T1000 (cell line): Measurements from ENCODE around the gene HIVEP3.

Experiments used
- DNase-seq: peaks from one replicate; lab custom pipeline; 2025; ENCODE audit warnings: mixed read lengths; lab: John Stamatoyannopoulos, UW

HIVEP3 gene

DNA sequence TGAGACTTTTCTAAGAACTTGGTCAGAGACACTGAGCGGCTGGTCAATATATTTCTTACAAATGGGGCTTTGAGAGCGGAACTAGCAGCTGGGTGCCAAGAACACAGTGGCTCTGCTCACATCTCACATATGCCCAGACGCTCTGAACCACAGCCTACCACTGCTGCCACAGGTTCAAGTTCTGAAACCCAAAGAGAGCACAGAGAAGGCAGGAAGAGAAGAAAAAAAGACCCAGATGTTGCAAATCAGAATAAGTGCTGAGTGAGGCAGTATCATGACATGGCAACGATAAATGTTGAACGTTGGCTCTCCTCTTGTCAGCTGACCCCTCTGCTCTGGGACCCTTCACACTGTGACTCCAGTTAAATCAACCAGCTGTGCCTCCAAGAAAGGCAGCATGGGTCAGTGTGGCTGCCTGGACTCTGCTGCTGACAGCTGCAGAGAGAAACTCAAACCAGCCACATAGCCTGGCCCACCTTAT is 26.4 kb downstream of the HIVEP3 start:
- DNase-seq: no peak

GRCh38 chr1:41891199-41891896 is 27.4 kb downstream of the HIVEP3 start:
- DNase-seq: no peak

- DNase-seq: no peak
Measured at GRCh38 chr1:41890825-41891198, 27.9 kb downstream of the HIVEP3 start.

DNA sequence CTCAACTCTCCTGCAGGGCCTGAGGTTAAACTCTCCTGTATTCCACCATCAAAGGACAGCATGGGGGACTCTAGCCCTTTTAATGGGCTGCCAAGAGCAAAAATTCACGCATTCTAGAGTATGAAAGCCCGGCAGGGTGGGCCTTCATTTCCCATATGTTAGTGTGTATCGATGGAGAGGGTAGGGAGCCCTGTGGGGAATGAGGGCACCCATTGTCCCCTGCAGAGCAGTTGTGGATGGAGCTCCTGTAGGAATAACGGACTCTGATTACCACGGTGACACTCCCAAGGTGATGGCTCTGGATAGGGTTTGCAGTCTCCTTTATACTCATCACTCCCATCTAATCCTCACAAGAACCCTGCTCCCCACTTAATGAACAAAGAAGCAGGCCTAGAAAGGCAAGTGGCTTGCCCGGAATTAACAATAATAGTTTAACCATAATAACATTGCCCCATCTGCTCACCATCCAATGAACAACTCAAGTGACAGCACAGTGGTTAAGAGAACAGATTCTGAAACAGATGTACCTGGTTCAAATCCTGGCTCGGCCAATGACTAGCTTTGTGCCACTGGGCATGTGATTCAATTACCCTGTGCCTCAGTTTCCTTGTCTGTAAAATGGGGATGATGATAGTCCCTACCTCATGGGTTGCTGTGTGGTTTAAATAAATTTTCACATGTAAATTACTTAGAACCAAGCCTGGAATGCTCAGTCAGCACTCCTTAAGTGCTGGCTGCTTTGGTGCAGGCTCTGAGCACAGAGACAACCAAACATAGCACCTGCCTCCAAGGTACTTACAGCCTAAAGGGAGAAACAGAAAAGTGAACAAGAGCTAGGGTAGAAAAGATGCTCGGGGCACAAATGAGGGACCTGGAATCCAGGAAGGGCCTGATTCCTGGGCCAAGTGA is 29.0 kb downstream of the HIVEP3 start:
- DNase-seq: no peak

DNA sequence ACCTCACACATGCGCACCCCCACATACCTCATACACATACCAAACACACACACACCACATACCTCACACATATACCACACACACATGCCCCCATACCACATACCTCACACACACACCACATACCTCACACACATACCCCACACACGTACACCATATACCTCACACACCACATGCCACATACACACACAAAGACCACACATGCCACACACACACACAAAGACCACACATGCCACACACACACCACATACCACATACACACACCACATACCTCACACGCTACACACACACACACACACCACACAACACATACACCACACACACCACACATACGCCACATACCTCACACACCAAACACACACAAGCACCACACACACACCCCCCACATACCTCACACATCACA is 30.0 kb downstream of the HIVEP3 start:
- DNase-seq: no peak

- DNase-seq: no peak
Measured at GRCh38 chr1:41887365-41887764, 31.4 kb downstream of the HIVEP3 start.

- DNase-seq: no peak
Measured at GRCh38 chr1:41884256-41885230, 34.2 kb downstream of the HIVEP3 start.

DNA sequence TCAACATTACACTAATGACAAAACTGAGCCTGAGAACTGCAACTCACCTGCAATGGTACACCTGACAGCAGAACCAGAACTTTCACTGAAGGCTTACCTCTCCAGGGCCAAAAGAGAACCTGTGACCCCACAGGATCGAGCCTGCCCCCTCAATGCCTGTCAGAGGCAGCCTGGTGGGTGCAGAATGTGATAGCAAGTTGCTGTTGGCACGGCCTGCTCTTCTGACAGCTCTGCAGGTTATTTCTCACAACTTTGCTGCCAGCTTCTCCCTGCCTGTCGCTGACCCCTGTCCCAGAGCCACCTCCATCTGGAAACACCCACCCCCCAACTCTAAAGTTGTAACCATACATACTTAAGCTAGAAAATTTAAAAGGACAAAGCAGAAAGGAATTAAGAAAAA is 35.2 kb downstream of the HIVEP3 start:
- no peak for DNase-seq

DNA sequence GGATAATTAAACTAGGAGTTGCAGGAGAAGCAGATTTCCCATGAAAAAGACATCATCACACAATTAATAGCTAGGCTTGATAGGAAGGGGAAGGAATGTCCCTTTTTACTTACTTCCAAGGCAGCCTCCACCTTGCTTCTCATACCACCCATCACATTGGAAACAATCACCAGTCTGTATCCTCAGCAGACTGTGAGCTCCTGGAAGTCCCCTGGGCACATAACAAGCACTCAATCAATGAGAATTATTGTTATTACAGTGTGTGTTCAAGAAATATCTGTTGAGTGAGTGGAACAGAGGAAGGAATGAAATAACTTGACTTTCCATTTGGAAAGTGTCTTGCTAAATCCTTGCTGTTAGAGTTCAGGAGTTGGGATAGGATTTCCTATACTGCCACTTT is 36.2 kb downstream of the HIVEP3 start:
- DNase-seq: no peak

DNA sequence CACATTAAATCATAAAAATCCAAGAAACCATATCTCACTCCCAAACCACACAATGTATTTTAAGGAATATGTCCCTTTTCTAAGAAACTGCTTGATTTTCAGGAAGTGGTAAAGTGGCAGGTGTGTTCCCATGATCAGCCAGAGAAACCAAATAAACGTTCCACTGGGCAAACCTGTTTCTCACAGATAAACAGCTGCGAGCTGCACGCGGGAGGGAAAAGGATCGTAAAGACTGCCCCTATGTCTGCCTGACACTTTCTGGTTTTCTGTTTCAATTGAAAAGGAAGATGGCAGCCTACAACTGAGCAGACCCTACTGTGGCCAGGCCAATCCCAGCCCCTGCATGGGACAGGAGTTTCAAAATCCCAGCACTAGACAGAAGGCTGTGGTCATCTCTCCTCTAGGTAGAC is 36.6 kb downstream of the HIVEP3 start:
- DNase-seq: no peak

GRCh38 chr1:41880950-41881885 is 37.5 kb downstream of the HIVEP3 start:
- DNase-seq: no peak

DNA sequence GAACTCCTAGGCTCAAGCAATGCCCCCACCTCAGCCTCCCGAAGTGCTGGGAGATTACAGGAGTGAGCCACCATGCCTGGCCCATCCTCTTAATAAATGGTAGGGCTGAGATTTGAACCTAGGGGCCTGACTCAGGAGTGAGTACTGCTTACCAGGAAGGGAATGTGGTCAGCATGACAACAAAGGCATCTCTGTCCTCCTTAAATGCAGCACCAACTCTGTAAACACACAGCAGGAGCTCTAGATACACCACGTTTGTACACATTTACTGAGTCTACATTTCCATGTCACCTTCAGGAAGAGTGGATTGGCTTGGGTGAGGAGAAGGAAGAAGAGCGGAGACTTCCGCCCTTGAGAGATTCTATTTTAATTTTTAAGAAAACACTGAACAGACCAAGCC is 38.5 kb downstream of the HIVEP3 start:
- no peak for DNase-seq

- no peak for DNase-seq
Measured at GRCh38 chr1:41879617-41880016, 39.1 kb downstream of the HIVEP3 start.

DNA sequence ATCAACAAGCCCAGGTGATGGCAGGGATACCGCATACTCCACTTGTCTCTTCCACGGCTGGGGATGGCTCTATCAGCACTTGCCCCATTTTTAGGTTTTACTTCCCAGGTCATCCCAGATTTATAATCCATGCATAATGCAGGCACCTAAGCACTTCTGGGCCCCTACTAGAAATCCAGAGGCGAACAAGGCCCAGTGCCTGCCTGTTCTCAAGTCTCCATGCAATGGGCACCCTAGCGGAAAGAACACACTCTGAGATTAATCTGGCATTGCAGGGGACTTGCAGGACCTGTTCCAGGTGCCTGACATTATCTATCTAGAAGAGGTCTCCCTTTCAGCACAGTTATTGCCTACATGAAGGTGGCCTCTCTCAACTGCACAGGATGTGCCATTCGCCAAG is 39.8 kb downstream of the HIVEP3 start:
- DNase-seq: no peak

DNA sequence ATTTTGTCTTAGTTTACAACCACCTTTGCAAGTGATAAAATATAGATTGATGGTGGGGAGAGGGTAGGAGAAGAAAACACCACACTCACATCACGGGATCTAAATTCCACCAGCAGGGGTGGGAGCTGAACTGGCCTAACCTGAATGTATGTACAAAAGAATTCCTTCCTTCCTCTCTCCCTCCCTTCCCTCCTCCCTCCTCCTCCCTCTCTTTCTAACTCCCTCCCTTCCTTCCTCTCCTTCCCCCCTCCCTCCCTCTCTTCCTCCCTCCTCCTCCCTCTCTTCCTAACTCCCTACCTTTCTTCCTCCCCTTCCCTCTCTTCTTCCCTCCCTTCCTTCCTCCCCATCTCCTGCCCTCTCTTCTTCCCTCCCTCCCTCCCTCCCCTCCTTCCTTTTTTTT is 40.2 kb downstream of the HIVEP3 start:
- DNase-seq: no peak

DNA sequence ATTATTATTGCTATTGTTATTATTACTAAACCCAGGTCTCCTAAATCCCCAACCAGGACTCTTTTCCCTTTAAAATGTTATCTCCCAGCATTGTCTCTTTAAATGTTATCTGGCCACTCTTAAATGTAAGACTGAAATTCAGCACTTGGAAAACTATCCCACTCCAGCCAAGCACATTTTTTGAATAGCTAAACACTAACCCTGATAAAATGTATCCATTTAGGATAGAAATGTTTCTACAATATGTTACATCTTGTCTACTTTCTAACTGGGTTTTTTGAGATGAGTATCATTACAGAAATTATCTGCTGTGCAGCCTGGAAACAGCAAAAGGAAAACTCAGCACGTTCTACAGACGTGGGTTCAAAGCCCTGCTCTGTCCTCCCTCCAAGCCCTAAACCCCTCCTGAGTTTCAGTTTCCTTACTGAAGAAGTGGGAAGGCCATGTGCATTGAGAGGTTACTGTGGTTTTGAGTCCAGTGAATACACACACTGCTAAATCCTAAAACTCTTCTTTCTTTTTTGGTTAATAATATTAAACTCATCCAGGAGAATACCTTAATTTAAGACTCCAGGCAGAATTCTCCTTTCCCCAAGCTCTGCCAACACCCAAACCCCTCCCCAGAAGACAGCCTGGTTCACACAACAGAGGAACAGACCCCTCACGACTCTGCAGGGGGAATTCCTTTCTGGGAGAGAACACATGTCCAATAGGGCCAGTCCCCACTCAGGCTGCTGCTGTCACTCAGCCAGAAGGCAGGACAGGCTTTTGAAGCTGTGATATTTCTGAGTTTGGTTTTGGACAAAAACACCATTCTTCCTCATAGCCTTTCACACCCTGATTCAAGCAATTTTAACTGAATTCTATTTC is 41.9 kb downstream of the HIVEP3 start:
- no peak for DNase-seq

DNA sequence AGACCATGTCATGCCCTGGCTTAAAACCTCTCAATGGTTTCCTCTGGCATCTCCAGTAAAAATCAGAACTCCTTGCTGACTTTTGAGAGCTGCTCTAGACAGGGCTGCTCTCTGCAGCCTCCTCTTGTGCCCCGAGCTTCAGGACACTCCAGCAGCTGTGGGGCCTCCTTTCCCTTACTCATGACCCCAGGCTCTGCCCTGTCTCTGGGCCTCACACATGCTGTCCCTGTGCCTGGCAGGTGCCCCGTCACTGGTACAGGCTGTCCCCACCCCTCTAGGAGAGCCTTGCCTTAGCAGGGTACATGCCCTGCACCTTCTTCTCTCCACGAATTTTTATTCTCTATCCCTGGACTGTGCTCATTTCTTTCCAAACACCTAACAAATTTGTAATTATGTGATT is 43.2 kb downstream of the HIVEP3 start:
- DNase-seq: no peak

GRCh38 chr1:41874903-41875411 is 43.8 kb downstream of the HIVEP3 start:
- no peak for DNase-seq

GRCh38 chr1:41874151-41874719 is 44.5 kb downstream of the HIVEP3 start:
- DNase-seq: no peak
